ENCODE data around the gene XYLT1. TPM values are rescaled to one million over a fixed set of nuclear protein-coding genes. Genes with fewer than 3 reads are reported as not detected.

XYLT1 gene
- total RNA-seq, 4 donors from 2014 or later, result 6.6 to 17.2 (median 10.0) TPM

DNA sequence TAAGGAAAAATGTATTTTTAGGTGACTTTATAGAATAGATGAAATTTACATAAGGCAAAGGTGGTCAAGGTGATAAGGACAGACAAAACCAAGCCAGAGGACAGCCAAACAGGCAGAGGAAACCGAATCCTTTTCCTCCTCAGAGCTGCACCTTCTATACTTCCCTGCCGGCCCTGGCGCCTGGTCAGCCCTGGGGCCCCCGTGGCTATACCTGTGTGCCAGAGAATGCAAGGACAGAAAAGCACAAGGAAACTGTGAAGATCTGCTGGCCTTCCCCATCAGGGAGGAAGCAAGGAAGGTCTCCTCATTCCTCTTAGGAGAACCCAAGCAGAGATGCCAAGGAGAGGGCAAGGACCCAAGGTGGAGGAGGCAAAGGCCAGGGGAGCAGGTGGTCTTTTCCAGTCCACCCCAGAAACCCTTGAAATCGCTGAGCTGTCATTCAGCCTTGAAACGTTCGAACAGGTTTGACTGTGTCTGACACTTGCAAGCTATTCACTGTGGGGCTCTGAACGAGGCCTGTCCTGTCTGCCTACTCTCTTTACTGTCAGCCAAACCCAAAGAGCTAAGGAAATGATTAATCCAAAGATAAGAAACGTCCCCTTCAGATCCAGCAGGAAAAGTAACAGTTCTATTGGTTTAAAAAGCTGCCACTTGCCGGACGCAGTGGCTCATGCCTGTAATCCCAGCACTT is 114.4 kb downstream of the XYLT1 start:
- no peak for DNase-seq
- no peak overlapping the region for H3K27ac ChIP-seq
- intact Hi-C loops (cut with DNase I), result no loop called here

DNA sequence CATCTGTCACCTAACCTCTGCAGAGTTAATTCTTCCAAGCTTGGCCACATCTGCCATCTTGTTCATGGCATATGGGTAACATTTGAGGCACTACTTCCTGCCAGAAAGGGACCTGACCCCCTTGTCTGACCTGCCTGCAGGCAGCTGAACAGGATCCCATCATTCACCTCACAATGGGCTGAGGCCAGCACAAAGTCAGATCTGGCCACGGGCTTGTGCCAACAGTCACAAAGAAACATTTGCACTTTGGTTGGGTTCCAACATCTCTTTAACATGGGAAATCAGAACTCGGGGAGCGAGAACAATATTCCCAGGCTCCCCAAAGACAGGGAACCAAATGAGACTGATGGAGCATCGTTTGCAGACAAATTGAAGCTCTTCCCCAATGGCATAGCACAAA is 116.1 kb downstream of the XYLT1 start:
- H3K4me1 ChIP-seq, result peaks cover 0 to 45% (median 14%) of the 10 kb centered on the region in 3 donors

More for the DNA sequence above, 114.4 kb downstream of the XYLT1 start:
- Histone ChIP-seq H3K36me3 (peaks cover 0 to 6% (median 0%) of the 10 kb centered on the region in 3 donors), H3K9me3 (no peaks in the 10 kb centered on the region), H3K4me3 (no peak overlapping the region), H3K4me1 (peaks cover 0 to 41% (median 19%) of the 10 kb centered on the region in 3 donors), H3K27me3 (no peaks in the 10 kb centered on the region)
- 75 to 81% methylated on average over 7 to 11 of the region's 11 CpGs for WGBS, 2 donors
- no peak for TF ChIP-seq POLR2A (IDR thresholded peaks at IDR 0.05)
- TF ChIP-seq, protein P1, sequence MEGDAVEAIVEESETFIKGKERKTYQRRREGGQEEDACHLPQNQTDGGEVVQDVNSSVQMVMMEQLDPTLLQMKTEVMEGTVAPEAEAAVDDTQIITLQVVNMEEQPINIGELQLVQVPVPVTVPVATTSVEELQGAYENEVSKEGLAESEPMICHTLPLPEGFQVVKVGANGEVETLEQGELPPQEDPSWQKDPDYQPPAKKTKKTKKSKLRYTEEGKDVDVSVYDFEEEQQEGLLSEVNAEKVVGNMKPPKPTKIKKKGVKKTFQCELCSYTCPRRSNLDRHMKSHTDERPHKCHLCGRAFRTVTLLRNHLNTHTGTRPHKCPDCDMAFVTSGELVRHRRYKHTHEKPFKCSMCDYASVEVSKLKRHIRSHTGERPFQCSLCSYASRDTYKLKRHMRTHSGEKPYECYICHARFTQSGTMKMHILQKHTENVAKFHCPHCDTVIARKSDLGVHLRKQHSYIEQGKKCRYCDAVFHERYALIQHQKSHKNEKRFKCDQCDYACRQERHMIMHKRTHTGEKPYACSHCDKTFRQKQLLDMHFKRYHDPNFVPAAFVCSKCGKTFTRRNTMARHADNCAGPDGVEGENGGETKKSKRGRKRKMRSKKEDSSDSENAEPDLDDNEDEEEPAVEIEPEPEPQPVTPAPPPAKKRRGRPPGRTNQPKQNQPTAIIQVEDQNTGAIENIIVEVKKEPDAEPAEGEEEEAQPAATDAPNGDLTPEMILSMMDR (IDR thresholded peaks at IDR 0.05), result no peak

DNA sequence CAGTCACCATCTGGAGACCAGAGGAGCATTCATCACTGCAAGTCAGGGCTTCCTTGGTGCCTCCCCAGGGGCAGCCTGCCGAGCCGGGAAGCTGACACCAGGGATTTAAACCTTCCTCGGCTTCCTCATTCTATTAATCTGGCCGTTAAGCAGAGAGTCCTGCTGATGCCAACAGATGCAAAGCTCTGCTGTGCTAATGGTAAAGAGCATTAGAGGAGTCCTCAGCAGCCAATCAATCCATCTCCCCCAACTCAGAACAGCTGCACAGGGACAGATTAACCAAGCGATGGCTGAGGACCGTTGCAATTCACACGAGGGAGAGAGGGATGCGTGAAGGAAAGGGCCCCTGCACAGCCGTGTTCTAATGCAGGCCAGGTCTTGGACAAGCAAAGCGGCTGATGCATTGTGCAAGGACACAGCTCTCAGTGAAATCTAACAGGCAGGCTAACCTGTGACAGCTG is 116.6 kb downstream of the XYLT1 start:
- Histone ChIP-seq H3K9me3 (no peaks in the 10 kb centered on the region), H3K4me1 (peaks cover 0 to 40% (median 8%) of the 10 kb centered on the region in 3 donors), H3K27me3 (no peaks in the 10 kb centered on the region), H3K27ac (no peak overlapping the region), H3K4me3 (no peak overlapping the region), H3K36me3 (peaks cover 0 to 6% (median 0%) of the 10 kb centered on the region in 3 donors)
- TF ChIP-seq, protein P1 (IDR thresholded peaks at IDR 0.05), result no peak
- no peak for TF ChIP-seq POLR2A (IDR thresholded peaks at IDR 0.05)
- DNase-seq, result no peak
- 59% methylated on average over 3 to 5 of the region's 10 CpGs for WGBS, 2 donors
- intact Hi-C loops (cut with DNase I), result no loop called here

More for the DNA sequence above, 116.1 kb downstream of the XYLT1 start:
- peaks cover 0 to 6% (median 0%) of the 10 kb centered on the region in 3 donors for H3K36me3 ChIP-seq
- H3K9me3 ChIP-seq, result no peaks in the 10 kb centered on the region
- intact Hi-C loops (cut with DNase I), result no loop called here
- H3K4me3 ChIP-seq, result no peak overlapping the region
- no peak overlapping the region for H3K27ac ChIP-seq
- TF ChIP-seq, protein P1 (IDR thresholded peaks at IDR 0.05), result no peak
- TF ChIP-seq POLR2A (IDR thresholded peaks at IDR 0.05), result no peak
- 51 to 53% methylated on average over 3 to 4 of the region's 4 CpGs for WGBS, 2 donors
- DNase-seq, result no peak
- no peaks in the 10 kb centered on the region for H3K27me3 ChIP-seq

DNA sequence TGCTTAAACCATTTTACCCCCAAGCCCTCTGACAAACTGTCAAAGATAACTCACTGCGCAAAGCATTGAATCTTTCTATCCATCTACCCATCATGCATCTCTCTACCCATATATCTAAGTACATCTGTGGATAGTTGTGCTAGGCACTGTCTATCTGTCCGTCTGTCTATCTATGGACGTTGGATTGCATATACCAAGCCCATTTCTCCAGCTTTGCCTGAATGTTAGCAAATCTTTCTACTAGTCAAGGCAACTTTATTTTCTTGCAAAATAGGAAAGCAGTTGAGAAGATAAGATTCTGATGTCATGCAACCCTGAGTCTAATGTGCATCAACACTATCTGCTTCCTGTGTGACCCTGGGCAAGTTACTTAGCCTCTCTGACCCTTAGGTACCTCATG is 117.2 kb downstream of the XYLT1 start:
- no peak overlapping the region for H3K4me3 ChIP-seq
- peaks cover 0 to 34% (median 3%) of the 10 kb centered on the region in 3 donors for H3K4me1 ChIP-seq
- H3K27me3 ChIP-seq, result no peaks in the 10 kb centered on the region
- DNase-seq, result no peak
- intact Hi-C loops (cut with DNase I), result no loop called here
- peaks cover 0 to 6% (median 0%) of the 10 kb centered on the region in 3 donors for H3K36me3 ChIP-seq
- WGBS, 2 donors, result 61 to 66% methylated on average over 3 of the region's 3 CpGs
- no peak overlapping the region for H3K27ac ChIP-seq
- no peaks in the 10 kb centered on the region for H3K9me3 ChIP-seq
- no peak for TF ChIP-seq POLR2A (IDR thresholded peaks at IDR 0.05)
- TF ChIP-seq, protein P1 (IDR thresholded peaks at IDR 0.05), result no peak

DNA sequence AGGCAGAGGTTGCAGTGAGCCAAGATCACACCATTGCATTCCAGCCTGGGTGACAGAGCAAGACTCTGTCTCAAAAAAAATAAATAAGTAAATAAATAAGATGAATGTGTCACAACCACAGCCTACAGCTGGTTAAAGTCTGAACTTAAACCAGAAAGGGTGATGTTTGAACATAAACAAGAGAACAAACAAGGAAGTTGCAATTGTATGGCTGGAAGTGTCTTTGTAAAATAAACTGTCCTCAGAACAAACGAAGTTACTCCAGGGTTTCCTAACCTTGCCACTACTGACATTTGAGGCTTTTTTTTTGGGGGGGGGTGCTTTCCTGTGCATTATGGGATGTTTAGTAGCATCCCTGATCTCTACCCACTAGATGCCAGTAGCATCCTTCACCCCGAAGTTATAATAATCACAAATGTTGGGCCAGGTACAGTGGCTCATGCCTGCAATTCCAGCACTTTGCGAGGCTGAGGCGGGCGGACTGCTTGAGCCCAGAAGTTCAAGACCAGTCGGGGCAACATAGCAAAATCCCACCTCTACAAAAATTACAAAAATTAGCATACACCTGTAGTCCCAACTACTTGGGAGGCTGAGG is 119.2 kb downstream of the XYLT1 start:
- peaks cover 15 to 45% (median 16%) of the 10 kb centered on the region in 3 donors for H3K4me1 ChIP-seq
- H3K27me3 ChIP-seq, result no peaks in the 10 kb centered on the region
- no peaks in the 10 kb centered on the region for H3K9me3 ChIP-seq
- TF ChIP-seq, protein P1 (IDR thresholded peaks at IDR 0.05), result no peak
- TF ChIP-seq POLR2A (IDR thresholded peaks at IDR 0.05), result no peak
- H3K4me3 ChIP-seq, result no peak overlapping the region
- DNase-seq, result no peak
- intact Hi-C loops (cut with DNase I), result no loop called here
- no peaks in the 10 kb centered on the region for H3K36me3 ChIP-seq
- H3K27ac ChIP-seq, result peak overlapping the region in 1 of 4 donors; percentile 49
- 81 to 85% methylated on average over 4 to 6 of the region's 6 CpGs for WGBS, 2 donors

All from esophagus squamous epithelium (tissue), 5 donors.